HepG2 (cell line): ENCODE results near the gene LMF2. TPM values are rescaled to one million over a fixed set of nuclear protein-coding genes. Genes with fewer than 3 reads are reported as not detected.

Experiments
- HMGXB3 ChIP-seq: sonication (generic); formaldehyde crosslinking; IDR thresholded peaks from 2 replicates; pipeline ENCODE4 v1.4.0; 2020; ENCODE audit warnings: missing genetic modification reagents, borderline replicate concordance
- PTBP1 ChIP-seq: fragments of 200-400 bp; formaldehyde crosslinking; IDR thresholded peaks from 2 replicates; pipeline ENCODE4 v1.6.1; 2018; ENCODE audit warnings: low read length, low read depth; ENCODE audit not compliant: poor library complexity, severe bottlenecking
- TRAFD1 ChIP-seq: sonication (generic); formaldehyde crosslinking; IDR thresholded peaks from 2 replicates; pipeline ENCODE4 v1.5.1; 2020; ENCODE audit warnings: missing genetic modification reagents, mild to moderate bottlenecking, borderline replicate concordance
- ZNF274 ChIP-seq: sonication (generic); formaldehyde crosslinking; IDR thresholded peaks from 2 replicates; pipeline ENCODE4 v1.5.1; 2020; ENCODE audit warnings: mild to moderate bottlenecking, missing genetic modification reagents
- ZNF580 ChIP-seq: IDR thresholded peaks from 2 replicates; pipeline ENCODE4 v1.6.1; 2016; ENCODE audit warnings: low read depth, borderline replicate concordance
- ZNF768 ChIP-seq: sonication (generic); formaldehyde crosslinking; IDR thresholded peaks from 2 replicates; pipeline ENCODE4 v1.4.0; 2020; ENCODE audit warnings: missing genetic modification reagents
- polyA plus RNA-seq, 8 experiments: library from polyadenylated mRNA; depleted of rRNA in 3 of 8; stranded (reverse) in 7 of 8; unstranded in 1 of 8; fragments of >200 nt; fragmentation: Illumina TruSeq in 4 of 8; extraction: Trizol in 4 of 8; gene quantifications; 2 replicates each; pipeline versions ENCODE4 v1.2.1 to v1.2.3, GENCODE V29; 2011 to 2016; ENCODE audit warnings: low read depth in 4 of 8, missing spikeins in 1 of 8, mixed read lengths in 1 of 8; ENCODE audit not compliant: insufficient read depth in 1 of 8
- total RNA-seq, 5 experiments: library from RNA; depleted of rRNA; stranded (reverse); fragments of >200 nt; fragmentation: Illumina TruSeq; extraction: Trizol; gene quantifications; 2 replicates each; pipeline ENCODE4 v1.2.3, GENCODE V29; 2016; ENCODE audit warnings: low read depth in 1 of 5
- TF ChIP-seq, protein P1 (sequence below): IDR thresholded peaks from 2 replicates; pipeline ENCODE4 v1.6.1; 2016; ENCODE audit warnings: missing compliant biosample characterization, missing genetic modification reagents, borderline replicate concordance
- TF ChIP-seq, protein P2 (sequence below): sonication (generic); formaldehyde crosslinking; IDR thresholded peaks from 2 replicates; pipeline ENCODE4 v1.4.0; 2020; ENCODE audit warnings: missing genetic modification reagents
- TF ChIP-seq, protein P3 (sequence below): sonication (generic); formaldehyde crosslinking; IDR thresholded peaks from 2 replicates; pipeline ENCODE4 v1.9.0; 2021; ENCODE audit warnings: mild to moderate bottlenecking, missing genetic modification reagents

LMF2 gene
- total and polyA plus RNA-seq, 2 of the 13 experiments (the other 11 are each of a cell fraction or from before 2014, with no cell fraction given) = 23.3 to 30.6 TPM

DNA sequence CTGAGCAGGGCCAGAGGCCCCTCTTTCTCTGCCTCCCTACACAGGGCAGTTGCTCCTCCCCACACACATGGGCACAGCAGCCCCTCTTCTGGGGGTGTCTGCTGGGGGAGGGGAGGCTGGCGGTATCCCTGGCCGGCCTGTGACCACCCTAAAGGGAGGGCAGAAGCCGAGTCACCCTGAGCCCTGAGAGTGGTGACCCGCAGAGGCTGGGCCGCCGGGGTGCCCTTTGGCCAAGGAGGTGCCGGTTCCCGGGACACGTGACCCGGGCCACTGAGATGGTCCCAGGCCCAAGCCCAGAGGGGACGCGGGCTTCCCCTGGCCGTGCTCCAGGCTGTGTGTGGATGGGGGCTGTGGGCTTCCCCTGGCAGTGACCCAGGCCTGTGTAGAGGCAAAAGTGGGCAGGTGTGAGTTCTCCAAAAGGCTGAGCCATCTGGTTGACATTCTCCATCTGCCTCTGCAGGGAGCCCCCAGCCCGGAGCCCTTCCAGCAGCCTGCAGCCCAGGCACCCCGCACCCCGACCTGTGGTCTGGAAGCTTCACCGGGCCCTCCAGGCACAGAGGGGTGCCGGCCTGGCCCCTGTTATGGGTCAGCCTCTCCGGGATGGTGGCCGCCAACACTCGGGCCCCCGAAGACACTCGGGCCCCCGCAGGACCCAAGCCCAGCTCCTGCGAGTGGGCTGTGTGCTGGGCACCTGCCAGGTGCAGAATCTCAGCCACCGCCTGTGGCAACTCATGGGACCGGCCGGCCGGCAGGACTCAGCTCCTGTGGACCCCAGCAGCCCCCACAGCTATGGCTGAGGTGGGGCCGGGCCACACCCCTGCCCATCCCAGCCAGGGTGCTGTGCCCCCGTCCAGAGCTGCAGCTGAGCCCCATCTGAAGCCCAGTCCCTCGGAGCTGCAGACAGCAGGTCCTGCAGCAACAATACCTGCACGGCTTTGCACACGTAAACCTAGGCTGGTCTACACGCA, 25.1 kb downstream of the LMF2 start (continued):
- TF ChIP-seq, protein P1, sequence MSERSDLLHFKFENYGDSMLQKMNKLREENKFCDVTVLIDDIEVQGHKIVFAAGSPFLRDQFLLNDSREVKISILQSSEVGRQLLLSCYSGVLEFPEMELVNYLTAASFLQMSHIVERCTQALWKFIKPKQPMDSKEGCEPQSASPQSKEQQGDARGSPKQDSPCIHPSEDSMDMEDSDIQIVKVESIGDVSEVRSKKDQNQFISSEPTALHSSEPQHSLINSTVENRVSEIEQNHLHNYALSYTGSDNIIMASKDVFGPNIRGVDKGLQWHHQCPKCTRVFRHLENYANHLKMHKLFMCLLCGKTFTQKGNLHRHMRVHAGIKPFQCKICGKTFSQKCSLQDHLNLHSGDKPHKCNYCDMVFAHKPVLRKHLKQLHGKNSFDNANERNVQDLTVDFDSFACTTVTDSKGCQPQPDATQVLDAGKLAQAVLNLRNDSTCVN (CRISPR knock-in tag) = no peak
- TF ChIP-seq, protein P2, sequence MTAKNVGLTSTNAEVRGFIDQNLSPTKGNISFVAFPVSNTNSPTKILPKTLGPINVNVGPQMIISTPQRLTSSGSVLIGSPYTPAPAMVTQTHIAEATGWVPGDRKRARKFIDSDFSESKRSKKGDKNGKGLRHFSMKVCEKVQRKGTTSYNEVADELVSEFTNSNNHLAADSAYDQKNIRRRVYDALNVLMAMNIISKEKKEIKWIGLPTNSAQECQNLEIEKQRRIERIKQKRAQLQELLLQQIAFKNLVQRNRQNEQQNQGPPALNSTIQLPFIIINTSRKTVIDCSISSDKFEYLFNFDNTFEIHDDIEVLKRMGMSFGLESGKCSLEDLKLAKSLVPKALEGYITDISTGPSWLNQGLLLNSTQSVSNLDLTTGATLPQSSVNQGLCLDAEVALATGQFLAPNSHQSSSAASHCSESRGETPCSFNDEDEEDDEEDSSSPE (CRISPR knock-in tag) = no peak
- peak; percentile 33; the same call in 1 of the 2 replicates for TF ChIP-seq ZNF274
- TF ChIP-seq HMGXB3 (CRISPR knock-in tag) = no peak
- TF ChIP-seq ZNF768 = no peak
- TF ChIP-seq TRAFD1 (CRISPR knock-in tag) = no peak
- no peak for TF ChIP-seq PTBP1
- TF ChIP-seq, protein P3, sequence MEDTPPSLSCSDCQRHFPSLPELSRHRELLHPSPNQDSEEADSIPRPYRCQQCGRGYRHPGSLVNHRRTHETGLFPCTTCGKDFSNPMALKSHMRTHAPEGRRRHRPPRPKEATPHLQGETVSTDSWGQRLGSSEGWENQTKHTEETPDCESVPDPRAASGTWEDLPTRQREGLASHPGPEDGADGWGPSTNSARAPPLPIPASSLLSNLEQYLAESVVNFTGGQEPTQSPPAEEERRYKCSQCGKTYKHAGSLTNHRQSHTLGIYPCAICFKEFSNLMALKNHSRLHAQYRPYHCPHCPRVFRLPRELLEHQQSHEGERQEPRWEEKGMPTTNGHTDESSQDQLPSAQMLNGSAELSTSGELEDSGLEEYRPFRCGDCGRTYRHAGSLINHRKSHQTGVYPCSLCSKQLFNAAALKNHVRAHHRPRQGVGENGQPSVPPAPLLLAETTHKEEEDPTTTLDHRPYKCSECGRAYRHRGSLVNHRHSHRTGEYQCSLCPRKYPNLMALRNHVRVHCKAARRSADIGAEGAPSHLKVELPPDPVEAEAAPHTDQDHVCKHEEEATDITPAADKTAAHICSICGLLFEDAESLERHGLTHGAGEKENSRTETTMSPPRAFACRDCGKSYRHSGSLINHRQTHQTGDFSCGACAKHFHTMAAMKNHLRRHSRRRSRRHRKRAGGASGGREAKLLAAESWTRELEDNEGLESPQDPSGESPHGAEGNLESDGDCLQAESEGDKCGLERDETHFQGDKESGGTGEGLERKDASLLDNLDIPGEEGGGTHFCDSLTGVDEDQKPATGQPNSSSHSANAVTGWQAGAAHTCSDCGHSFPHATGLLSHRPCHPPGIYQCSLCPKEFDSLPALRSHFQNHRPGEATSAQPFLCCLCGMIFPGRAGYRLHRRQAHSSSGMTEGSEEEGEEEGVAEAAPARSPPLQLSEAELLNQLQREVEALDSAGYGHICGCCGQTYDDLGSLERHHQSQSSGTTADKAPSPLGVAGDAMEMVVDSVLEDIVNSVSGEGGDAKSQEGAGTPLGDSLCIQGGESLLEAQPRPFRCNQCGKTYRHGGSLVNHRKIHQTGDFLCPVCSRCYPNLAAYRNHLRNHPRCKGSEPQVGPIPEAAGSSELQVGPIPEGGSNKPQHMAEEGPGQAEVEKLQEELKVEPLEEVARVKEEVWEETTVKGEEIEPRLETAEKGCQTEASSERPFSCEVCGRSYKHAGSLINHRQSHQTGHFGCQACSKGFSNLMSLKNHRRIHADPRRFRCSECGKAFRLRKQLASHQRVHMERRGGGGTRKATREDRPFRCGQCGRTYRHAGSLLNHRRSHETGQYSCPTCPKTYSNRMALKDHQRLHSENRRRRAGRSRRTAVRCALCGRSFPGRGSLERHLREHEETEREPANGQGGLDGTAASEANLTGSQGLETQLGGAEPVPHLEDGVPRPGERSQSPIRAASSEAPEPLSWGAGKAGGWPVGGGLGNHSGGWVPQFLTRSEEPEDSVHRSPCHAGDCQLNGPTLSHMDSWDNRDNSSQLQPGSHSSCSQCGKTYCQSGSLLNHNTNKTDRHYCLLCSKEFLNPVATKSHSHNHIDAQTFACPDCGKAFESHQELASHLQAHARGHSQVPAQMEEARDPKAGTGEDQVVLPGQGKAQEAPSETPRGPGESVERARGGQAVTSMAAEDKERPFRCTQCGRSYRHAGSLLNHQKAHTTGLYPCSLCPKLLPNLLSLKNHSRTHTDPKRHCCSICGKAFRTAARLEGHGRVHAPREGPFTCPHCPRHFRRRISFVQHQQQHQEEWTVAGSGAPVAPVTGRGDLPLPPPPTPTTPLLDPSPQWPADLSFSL = no peak
- no peak for TF ChIP-seq ZNF580 (CRISPR knock-in tag)
